ENCODE data around the gene RNF144A. TPM values are rescaled to one million over a fixed set of nuclear protein-coding genes. Genes with fewer than 3 reads are reported as not detected.

Gene RNF144A
- total RNA-seq, 1 experiment from 2014 or later = 10.6 TPM

DNA sequence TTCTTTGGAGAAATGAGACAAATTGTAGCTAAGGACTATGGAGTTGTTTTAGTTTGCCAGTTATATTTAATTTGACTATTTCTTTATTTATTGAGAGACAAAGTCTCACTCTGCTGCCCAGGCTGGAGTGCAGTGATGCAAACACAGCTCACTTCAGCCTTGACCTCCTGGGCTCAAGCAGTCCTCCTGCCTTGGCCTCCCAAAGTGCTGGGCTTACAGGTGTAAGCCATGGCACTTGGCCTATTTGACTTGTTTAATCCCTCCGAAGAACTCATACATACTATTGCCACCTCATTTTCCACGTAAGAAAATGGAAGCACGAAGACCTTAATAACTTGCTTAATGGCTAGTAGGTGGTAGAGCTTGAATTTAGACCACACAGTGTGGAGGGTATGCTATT lies 988 bp upstream of the RNF144A start:
- H2AFZ ChIP-seq (ENCODE audit: low read length) = no peak overlapping the region

More for the DNA sequence above, 988 bp upstream of the RNF144A start:
- no peak overlapping the region for H3K56ac ChIP-seq (ENCODE audit: insufficient read length, low read depth, low read length)
- no peak overlapping the region for H4K8ac ChIP-seq (replicated peaks; ENCODE audit: insufficient read length, low read depth, low read length)
- Mint-ChIP-seq H3K4me1 (peaks cover 23 to 39% of the 10 kb centered on the region in 2 experiments), H3K9me3 (no peaks in the 10 kb centered on the region; a peak in 1 of 5 replicates), H3K4me3 (peak overlapping the region in 1 of 2 experiments; percentile 80; a peak in 1 of 5 replicates), H3K36me3 (ENCODE audit: insufficient read depth in 1 of 3, low read depth in 3 of 3) (peaks cover 0 to 6% (median 2%) of the 10 kb centered on the region in 3 experiments; a peak in 2 of 7 replicates), H3K27ac (no peak overlapping the region), H3K27me3 (ENCODE audit: low read depth) (peaks cover 21% of the 10 kb centered on the region)
- no peak overlapping the region for H2BK5ac ChIP-seq (ENCODE audit: insufficient read length, low read length)
- H3K23ac ChIP-seq (ENCODE audit: insufficient read length, low read depth, low read length) = no peak overlapping the region
- no peak overlapping the region for H2BK15ac ChIP-seq (ENCODE audit: low read depth, low read length)
- H3T11ph ChIP-seq (ENCODE audit: low read length) = no peak overlapping the region
- H3K4me2 ChIP-seq (ENCODE audit: insufficient read depth, insufficient read length, low read length) = no peak overlapping the region
- TF ChIP-seq, protein P1, sequence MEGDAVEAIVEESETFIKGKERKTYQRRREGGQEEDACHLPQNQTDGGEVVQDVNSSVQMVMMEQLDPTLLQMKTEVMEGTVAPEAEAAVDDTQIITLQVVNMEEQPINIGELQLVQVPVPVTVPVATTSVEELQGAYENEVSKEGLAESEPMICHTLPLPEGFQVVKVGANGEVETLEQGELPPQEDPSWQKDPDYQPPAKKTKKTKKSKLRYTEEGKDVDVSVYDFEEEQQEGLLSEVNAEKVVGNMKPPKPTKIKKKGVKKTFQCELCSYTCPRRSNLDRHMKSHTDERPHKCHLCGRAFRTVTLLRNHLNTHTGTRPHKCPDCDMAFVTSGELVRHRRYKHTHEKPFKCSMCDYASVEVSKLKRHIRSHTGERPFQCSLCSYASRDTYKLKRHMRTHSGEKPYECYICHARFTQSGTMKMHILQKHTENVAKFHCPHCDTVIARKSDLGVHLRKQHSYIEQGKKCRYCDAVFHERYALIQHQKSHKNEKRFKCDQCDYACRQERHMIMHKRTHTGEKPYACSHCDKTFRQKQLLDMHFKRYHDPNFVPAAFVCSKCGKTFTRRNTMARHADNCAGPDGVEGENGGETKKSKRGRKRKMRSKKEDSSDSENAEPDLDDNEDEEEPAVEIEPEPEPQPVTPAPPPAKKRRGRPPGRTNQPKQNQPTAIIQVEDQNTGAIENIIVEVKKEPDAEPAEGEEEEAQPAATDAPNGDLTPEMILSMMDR (conservative IDR thresholded peaks at IDR 0.05) = no peak
- no peak overlapping the region for H4K91ac ChIP-seq (ENCODE audit: insufficient read length, low read depth, low read length)
- H3K27me3 ChIP-seq (ENCODE audit: insufficient read depth, low read length) = no peaks in the 10 kb centered on the region
- H4K5ac ChIP-seq (ENCODE audit: insufficient read length, low read depth, low read length) = no peak overlapping the region
- no peak overlapping the region for H3K9ac ChIP-seq (ENCODE audit: extremely low read depth, insufficient read length, low read length)
- no peak overlapping the region for H2BK20ac ChIP-seq (ENCODE audit: low read depth, low read length, poor library complexity, severe bottlenecking)
- H2AK5ac ChIP-seq (ENCODE audit: insufficient read length, low read length) = no peak overlapping the region
- 0 out of 2 replicates have a peak, but pooled peaks cover 3% of the 10 kb centered on the region for H3K4me1 ChIP-seq (ENCODE audit: insufficient read depth, low read length)
- H3K14ac ChIP-seq (ENCODE audit: insufficient read depth, low read length) = no peak overlapping the region
- H2BK120ac ChIP-seq (ENCODE audit: low read depth, low read length, poor library complexity, severe bottlenecking) = no peak overlapping the region
- no peaks in the 10 kb centered on the region for H3K79me2 ChIP-seq (ENCODE audit: insufficient read depth, low read length)
- H3K27ac ChIP-seq (ENCODE audit: insufficient read length, low read depth, low read length) = no peak overlapping the region
- DNase-seq = no peak
- no peak overlapping the region for H3K4ac ChIP-seq (ENCODE audit: low read depth, low read length)
- H3K9me3 ChIP-seq (ENCODE audit: control insufficient read depth, low read depth, low read length) = no peaks in the 10 kb centered on the region
- no peaks in the 10 kb centered on the region for H3K79me1 ChIP-seq (ENCODE audit: insufficient read depth, low read depth, low read length, poor library complexity, severe bottlenecking)
- no CpG with 5 or more reads among the region's 3 CpGs for WGBS (ENCODE audit: extremely low coverage, insufficient read length, low lambda C conversion rate)
- no peak overlapping the region for H3K18ac ChIP-seq (ENCODE audit: insufficient read length, low read depth, low read length)
- no peak overlapping the region for H2BK12ac ChIP-seq (ENCODE audit: insufficient read length, low read depth, low read length)
- no peaks in the 10 kb centered on the region for H4K20me1 ChIP-seq (ENCODE audit: control insufficient read depth, insufficient read depth, insufficient read length)
- H3K23me2 ChIP-seq (ENCODE audit: insufficient read length, low read depth, low read length, poor library complexity, severe bottlenecking) = peaks cover 10% of the 10 kb centered on the region

Data from H9 (cell line).